ENCODE results near the gene ABCB8. TPM values are rescaled to one million over a fixed set of nuclear protein-coding genes. Genes with fewer than 3 reads are reported as not detected.

ABCB8 gene
- total and polyA plus RNA-seq, 9 of the 15 experiments (the other 6 are each of a cell fraction or from before 2014, with no cell fraction given), result 7.6 to 106 (median 36.3) TPM

DNA sequence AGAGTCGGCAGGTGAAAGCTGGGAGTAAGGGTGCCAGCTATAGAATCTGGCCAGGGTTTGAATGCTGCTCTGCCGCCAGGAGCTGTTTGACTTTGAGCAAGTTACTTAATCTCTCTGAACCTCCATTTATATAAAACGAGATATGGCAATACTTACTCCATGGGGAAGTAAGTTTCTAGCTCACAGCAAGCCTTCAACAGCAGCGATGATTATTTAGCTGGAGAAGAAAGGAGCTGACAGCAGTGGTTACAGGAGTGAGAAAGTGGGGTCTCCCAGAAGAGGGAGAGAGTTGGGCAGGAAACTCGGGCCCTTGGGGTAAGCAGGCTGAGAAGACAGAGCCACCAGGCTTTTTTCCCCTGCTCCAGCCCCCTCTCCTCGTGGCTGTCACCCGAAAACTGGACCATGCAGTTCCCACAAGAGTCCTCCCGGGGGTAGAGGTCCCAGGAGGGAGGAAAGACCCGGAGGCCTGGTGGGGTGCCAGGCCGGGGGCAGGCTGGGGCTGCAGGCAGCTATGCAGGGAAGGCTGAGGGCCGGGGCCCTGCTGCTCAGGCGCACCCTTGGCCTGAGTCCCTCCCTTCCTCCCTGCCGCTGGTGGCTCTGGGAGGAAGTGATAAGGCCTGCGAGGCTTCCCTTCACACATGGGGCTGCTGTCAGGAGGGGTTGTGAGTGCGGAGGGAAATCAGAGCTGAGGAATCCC lies 34.0 kb upstream of the ABCB8 start (continued):
- TF ChIP-seq HINFP (tag; conservative IDR thresholded peaks at IDR 0.05; ENCODE audit: low read depth), result peak; percentile 76
- TF ChIP-seq YBX1 (IDR thresholded peaks at IDR 0.05), result no peak
- no peak for TF ChIP-seq ZNF232 (CRISPR knock-in tag; IDR thresholded peaks at IDR 0.05)
- no peak for TF ChIP-seq ESRRB (CRISPR knock-in tag; IDR thresholded peaks at IDR 0.05; ENCODE audit: borderline replicate concordance)
- TF ChIP-seq, protein P1, sequence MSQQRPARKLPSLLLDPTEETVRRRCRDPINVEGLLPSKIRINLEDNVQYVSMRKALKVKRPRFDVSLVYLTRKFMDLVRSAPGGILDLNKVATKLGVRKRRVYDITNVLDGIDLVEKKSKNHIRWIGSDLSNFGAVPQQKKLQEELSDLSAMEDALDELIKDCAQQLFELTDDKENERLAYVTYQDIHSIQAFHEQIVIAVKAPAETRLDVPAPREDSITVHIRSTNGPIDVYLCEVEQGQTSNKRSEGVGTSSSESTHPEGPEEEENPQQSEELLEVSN (IDR thresholded peaks at IDR 0.05; ENCODE audit: borderline replicate concordance in 1 of 2, extremely low read depth in 1 of 2, insufficient read depth in 1 of 2, insufficient read length in 1 of 2, low read depth in 1 of 2, low read length in 1 of 2, poor library complexity in 1 of 2, severe bottlenecking in 1 of 2), result peak; percentile 89 to 91
- no peak for TF ChIP-seq EHMT2 (IDR thresholded peaks at IDR 0.05)
- TF ChIP-seq NR4A1 (CRISPR knock-in tag; IDR thresholded peaks at IDR 0.05), result peak; percentile 94
- TF ChIP-seq NR4A1 (tag; IDR thresholded peaks at IDR 0.05), result peak; percentile 91
- TF ChIP-seq ZNF699 (CRISPR knock-in tag; IDR thresholded peaks at IDR 0.05; ENCODE audit: insufficient replicate concordance), result no peak
- TF ChIP-seq CBFA2T2 (conservative IDR thresholded peaks at IDR 0.05), result peak; percentile 94
- TF ChIP-seq CCAR2 (IDR thresholded peaks at IDR 0.05; ENCODE audit: low read depth, low read length), result no peak
- peak; percentile 65 for TF ChIP-seq PHF20 (IDR thresholded peaks at IDR 0.05; ENCODE audit: partially characterized antibody)
- no peak; the same call in 1 of the 2 replicates for TF ChIP-seq GATAD2B (IDR thresholded peaks at IDR 0.05; ENCODE audit: borderline replicate concordance)
- peak; percentile 93 for TF ChIP-seq SMAD4 (CRISPR knock-in tag; conservative IDR thresholded peaks at IDR 0.05)
- TF ChIP-seq STAT6 (CRISPR knock-in tag; IDR thresholded peaks at IDR 0.05), result no peak; the same call in 1 of the 2 replicates
- TF ChIP-seq TCF7 (IDR thresholded peaks at IDR 0.05; ENCODE audit: borderline replicate concordance), result peak; percentile 54
- peak; percentile 82 for TF ChIP-seq SMAD3 (CRISPR knock-in tag; conservative IDR thresholded peaks at IDR 0.05)
- peak; percentile 78; the same call in 1 of the 2 replicates for TF ChIP-seq HMG20A (CRISPR knock-in tag; conservative IDR thresholded peaks at IDR 0.05)
- no peak for TF ChIP-seq THAP7 (CRISPR knock-in tag; IDR thresholded peaks at IDR 0.05)
- TF ChIP-seq HLTF (IDR thresholded peaks at IDR 0.05), result peak; percentile 61; the same call in 1 of the 2 replicates
- TF ChIP-seq, protein P2, sequence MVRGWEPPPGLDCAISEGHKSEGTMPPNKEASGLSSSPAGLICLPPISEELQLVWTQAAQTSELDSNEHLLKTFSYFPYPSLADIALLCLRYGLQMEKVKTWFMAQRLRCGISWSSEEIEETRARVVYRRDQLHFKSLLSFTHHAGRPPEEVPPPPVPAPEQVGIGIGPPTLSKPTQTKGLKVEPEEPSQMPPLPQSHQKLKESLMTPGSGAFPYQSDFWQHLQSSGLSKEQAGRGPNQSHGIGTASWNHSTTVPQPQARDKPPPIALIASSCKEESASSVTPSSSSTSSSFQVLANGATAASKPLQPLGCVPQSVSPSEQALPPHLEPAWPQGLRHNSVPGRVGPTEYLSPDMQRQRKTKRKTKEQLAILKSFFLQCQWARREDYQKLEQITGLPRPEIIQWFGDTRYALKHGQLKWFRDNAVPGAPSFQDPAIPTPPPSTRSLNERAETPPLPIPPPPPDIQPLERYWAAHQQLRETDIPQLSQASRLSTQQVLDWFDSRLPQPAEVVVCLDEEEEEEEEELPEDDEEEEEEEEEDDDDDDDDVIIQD (CRISPR knock-in tag; IDR thresholded peaks at IDR 0.05), result no peak
- TF ChIP-seq RFX7 (CRISPR knock-in tag; IDR thresholded peaks at IDR 0.05), result no peak

Data from K562 (cell line).